ENCODE data around the gene ZNF835. TPM values are rescaled to one million over a fixed set of nuclear protein-coding genes. Genes with fewer than 3 reads are reported as not detected.

Gene ZNF835
- total RNA-seq, 1 donor from 2014 or later = 4.9 TPM

- Histone ChIP-seq H3K4me3 (no peak overlapping the region), H3K36me3 (no peaks in the 10 kb centered on the region), H3K27me3 (ENCODE audit: low read depth) (no peaks in the 10 kb centered on the region), H3K4me1 (no peaks in the 10 kb centered on the region), H3K27ac (replicated peaks) (no peak overlapping the region), H3K9me3 (replicated peaks) (peaks cover 11% of the 10 kb centered on the region)
- no peak for TF ChIP-seq CTCF (IDR thresholded peaks at IDR 0.05; ENCODE audit: borderline replicate concordance)
- DNase-seq = no peak
- intact Hi-C loops (cut with micrococcal nuclease) = no loop called here
Measured at GRCh38 chr19:56707821-56708220, 36.3 kb upstream of the ZNF835 start.

GRCh38 chr19:56705939-56706338 lies 34.4 kb upstream of the ZNF835 start:
- no peak for TF ChIP-seq CTCF (IDR thresholded peaks at IDR 0.05; ENCODE audit: borderline replicate concordance)
- peaks cover 4% of the 10 kb centered on the region for H3K27me3 ChIP-seq (ENCODE audit: low read depth)
- no peaks in the 10 kb centered on the region for H3K36me3 ChIP-seq
- no peak overlapping the region for H3K27ac ChIP-seq (replicated peaks)
- H3K4me3 ChIP-seq = no peak overlapping the region
- H3K9me3 ChIP-seq (replicated peaks) = peaks cover 11% of the 10 kb centered on the region
- H3K4me1 ChIP-seq = no peaks in the 10 kb centered on the region
- intact Hi-C loops (cut with micrococcal nuclease) = no loop called here
- no peak for DNase-seq

GRCh38 chr19:56701895-56702294 lies 30.3 kb upstream of the ZNF835 start:
- TF ChIP-seq CTCF (IDR thresholded peaks at IDR 0.05; ENCODE audit: borderline replicate concordance) = no peak
- Histone ChIP-seq H3K27ac (replicated peaks) (no peak overlapping the region), H3K27me3 (ENCODE audit: low read depth) (peaks cover 4% of the 10 kb centered on the region), H3K4me1 (no peaks in the 10 kb centered on the region), H3K36me3 (no peaks in the 10 kb centered on the region), H3K4me3 (no peak overlapping the region), H3K9me3 (replicated peaks) (peaks cover 11% of the 10 kb centered on the region)
- intact Hi-C loops (cut with micrococcal nuclease) = no loop called here
- no peak for DNase-seq

GRCh38 chr19:56699552-56699951 lies 28.0 kb upstream of the ZNF835 start:
- Histone ChIP-seq H3K27ac (replicated peaks) (no peak overlapping the region), H3K4me1 (no peaks in the 10 kb centered on the region), H3K4me3 (no peak overlapping the region), H3K27me3 (ENCODE audit: low read depth) (peaks cover 4% of the 10 kb centered on the region), H3K9me3 (replicated peaks) (peaks cover 10% of the 10 kb centered on the region), H3K36me3 (no peaks in the 10 kb centered on the region)
- intact Hi-C loops (cut with micrococcal nuclease) = no loop called here
- no peak for DNase-seq
- TF ChIP-seq CTCF (IDR thresholded peaks at IDR 0.05; ENCODE audit: borderline replicate concordance) = no peak

- intact Hi-C loops (cut with micrococcal nuclease) = no loop called here
- Histone ChIP-seq H3K27me3 (ENCODE audit: low read depth) (no peaks in the 10 kb centered on the region), H3K4me3 (no peak overlapping the region), H3K4me1 (no peaks in the 10 kb centered on the region), H3K27ac (replicated peaks) (no peak overlapping the region), H3K36me3 (no peaks in the 10 kb centered on the region), H3K9me3 (replicated peaks) (no peaks in the 10 kb centered on the region)
- DNase-seq = no peak
- TF ChIP-seq CTCF (IDR thresholded peaks at IDR 0.05; ENCODE audit: borderline replicate concordance) = no peak
Measured at GRCh38 chr19:56692206-56692895, 20.8 kb upstream of the ZNF835 start.
